ENCODE measurements around the gene GNAQ.
A peak's percentile ranks its signal among the peaks of the same experiment; 100 is the strongest.
"Not testable (repeated sequence)": the region's sequence is repeated elsewhere in the genome, so short reads cannot be mapped to it uniquely, and the experiment has no call there.

The GNAQ gene

GRCh38 chr9:77903666-77904285 lies 127.8 kb downstream of the GNAQ start:
- DNase-seq (ENCODE audit: low read depth): no peak

GRCh38 chr9:77901771-77902170 lies 129.8 kb downstream of the GNAQ start:
- DNase-seq (ENCODE audit: low read depth): no peak

GRCh38 chr9:77901018-77901417 lies 130.6 kb downstream of the GNAQ start:
- DNase-seq (ENCODE audit: low read depth): no peak

GRCh38 chr9:77899679-77900354 lies 131.8 kb downstream of the GNAQ start:
- DNase-seq (ENCODE audit: low read depth): peak; percentile 13

- DNase-seq (ENCODE audit: low read depth): no peak
These were observed 132.7 kb downstream of the GNAQ start for GRCh38 chr9:77898864-77899263.

GRCh38 chr9:77896938-77897667 lies 134.5 kb downstream of the GNAQ start:
- no peak for DNase-seq (ENCODE audit: low read depth)

GRCh38 chr9:77896269-77896937 lies 135.2 kb downstream of the GNAQ start:
- DNase-seq (ENCODE audit: low read depth): no peak

GRCh38 chr9:77893706-77894105 lies 137.9 kb downstream of the GNAQ start:
- no peak for DNase-seq (ENCODE audit: low read depth)

GRCh38 chr9:77892955-77893514 lies 138.6 kb downstream of the GNAQ start:
- no peak for DNase-seq (ENCODE audit: low read depth)

- no peak for DNase-seq (ENCODE audit: low read depth)
These were observed 139.4 kb downstream of the GNAQ start for GRCh38 chr9:77892171-77892570.

GRCh38 chr9:77891128-77891800 lies 140.3 kb downstream of the GNAQ start:
- DNase-seq (ENCODE audit: low read depth): no peak

- no peak for DNase-seq (ENCODE audit: low read depth)
These were observed 143.9 kb downstream of the GNAQ start for GRCh38 chr9:77887662-77888061.

- DNase-seq (ENCODE audit: low read depth): no peak
These were observed 146.4 kb downstream of the GNAQ start for GRCh38 chr9:77885104-77885672.

- no peak for DNase-seq (ENCODE audit: low read depth)
These were observed 147.5 kb downstream of the GNAQ start for GRCh38 chr9:77883846-77884771.

- no peak for DNase-seq (ENCODE audit: low read depth)
These were observed 148.5 kb downstream of the GNAQ start for GRCh38 chr9:77883133-77883532.

- DNase-seq (ENCODE audit: low read depth): no peak
These were observed 149.3 kb downstream of the GNAQ start for GRCh38 chr9:77882294-77882693.

- DNase-seq (ENCODE audit: low read depth): not testable (repeated sequence)
These were observed 150.0 kb downstream of the GNAQ start for GRCh38 chr9:77881634-77882033.

GRCh38 chr9:77881111-77881510 lies 150.5 kb downstream of the GNAQ start:
- DNase-seq (ENCODE audit: low read depth): no peak

GRCh38 chr9:77879437-77879943 lies 152.1 kb downstream of the GNAQ start:
- DNase-seq (ENCODE audit: low read depth): peak; percentile 29

- not testable (repeated sequence) for DNase-seq (ENCODE audit: low read depth)
These were observed 152.8 kb downstream of the GNAQ start for GRCh38 chr9:77878793-77879192.

Measured in fibroblast of the conjunctiva (primary cell).